SU-DHL-6 (cell line): ENCODE results near the gene GRIK2.

Experiments
- H2AFZ ChIP-seq: fragments of 200-600 bp; sonication (generic); 2 replicates; pipeline ENCODE4 v1.6.1; 2014; ENCODE audit warnings: low read depth, mild to moderate bottlenecking, moderate library complexity, mixed read lengths, antibody characterized with exemption, low read length; ENCODE audit not compliant: severe bottlenecking
- H3F3A ChIP-seq: fragments of 200-600 bp; shearing (Covaris generic); 2 replicates; pipeline ENCODE4 v1.6.0; 2016; ENCODE audit warnings: antibody characterized with exemption, mild to moderate bottlenecking; ENCODE audit not compliant: insufficient read depth
- H3K27ac ChIP-seq: fragments of 200-600 bp; sonication (generic); 2 replicates; pipeline ENCODE4 v1.5.1; 2016; ENCODE audit warnings: low read depth, mild to moderate bottlenecking, low read length, moderate library complexity, mixed read lengths
- H3K27me3 ChIP-seq: fragments of 200-600 bp; sonication (generic), shearing (Covaris generic); 2 replicates; pipeline ENCODE4 v1.6.0; 2014; ENCODE audit warnings: mild to moderate bottlenecking, low read length
- H3K36me3 ChIP-seq: fragments of 200-600 bp; sonication (generic); 2 replicates; pipeline ENCODE4 v1.6.1; 2014; ENCODE audit warnings: mild to moderate bottlenecking, low read length, mixed read lengths
- H3K4me2 ChIP-seq: fragments of 300-600, 200-600 bp; shearing (Covaris generic), sonication (generic); 2 replicates; pipeline ENCODE4 v1.6.0; 2014; ENCODE audit warnings: low read length, low read depth, mild to moderate bottlenecking; ENCODE audit not compliant: poor library complexity, severe bottlenecking
- H3K4me3 ChIP-seq: fragments of 200-600 bp; sonication (generic); 2 replicates; pipeline ENCODE4 v1.5.1; 2014; ENCODE audit warnings: antibody characterized with exemption, low read length, mild to moderate bottlenecking, mixed read lengths; ENCODE audit not compliant: insufficient read depth, poor library complexity, severe bottlenecking
- H3K79me2 ChIP-seq: fragments of 200-600 bp; sonication (generic); 2 replicates; pipeline ENCODE4 v1.6.1; 2014; ENCODE audit warnings: mild to moderate bottlenecking, low read length, moderate library complexity; ENCODE audit not compliant: insufficient read depth
- H3K9ac ChIP-seq: fragments of 200-600 bp; sonication (generic); 2 replicates; pipeline ENCODE4 v1.7.0; 2014; ENCODE audit warnings: mild to moderate bottlenecking, low read length
- H3K9me2 ChIP-seq: fragments of 200-600 bp; sonication (generic); replicated peaks from 2 replicates; pipeline ENCODE4 v1.6.1; 2014; ENCODE audit warnings: low read length; ENCODE audit not compliant: insufficient read depth
- H3K9me3 ChIP-seq: fragments of 200-600 bp; sonication (generic); 2 replicates; pipeline ENCODE4 v1.6.1; 2014; ENCODE audit warnings: low read length, mixed read lengths; ENCODE audit not compliant: insufficient read depth
- H4K20me1 ChIP-seq: fragments of 200-600 bp; sonication (generic); 2 replicates; pipeline ENCODE4 v1.6.1; 2014; ENCODE audit warnings: low read depth, mild to moderate bottlenecking, antibody characterized with exemption, low read length, moderate library complexity, mixed read lengths
- EZH2phosphoT487 ChIP-seq: fragments of 200-600 bp; sonication (generic), shearing (Covaris generic); conservative IDR thresholded peaks from 2 replicates; pipeline ENCODE4 v1.6.1; 2018; ENCODE audit warnings: mild to moderate bottlenecking, antibody characterized with exemption, low read length, moderate library complexity, mixed read lengths
- TF ChIP-seq, protein P1 (sequence below): fragments of 200-600 bp; sonication (generic); IDR thresholded peaks from one replicate; pipeline ENCODE4 v1.5.1; 2017; ENCODE audit warnings: antibody characterized with exemption, mild to moderate bottlenecking, low read length, moderate library complexity; ENCODE audit not compliant: insufficient read depth, poor library complexity, severe bottlenecking

GRIK2 gene

DNA sequence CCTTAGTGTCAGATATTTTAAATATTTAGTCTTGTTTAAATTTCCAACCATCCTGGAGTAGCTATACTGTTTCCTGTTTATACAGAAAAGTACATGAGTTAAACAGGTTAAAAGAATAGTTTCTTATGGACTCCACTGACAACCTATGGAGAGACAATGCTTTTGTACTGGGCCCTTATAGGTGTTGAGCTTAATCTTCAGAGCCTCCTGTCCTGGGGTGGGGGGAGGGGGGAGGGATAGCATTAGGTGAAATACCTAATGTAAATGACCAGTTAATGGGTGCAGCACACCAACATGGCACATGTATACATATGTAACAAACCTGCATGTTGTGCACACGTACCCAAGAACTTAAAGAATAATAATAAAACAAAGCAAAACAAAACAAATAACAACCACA lies 322.9 kb downstream of the GRIK2 start:
- no peak overlapping the region for H2AFZ ChIP-seq
- no peak overlapping the region for H3K9ac ChIP-seq
- no peak overlapping the region for H3K4me3 ChIP-seq
- TF ChIP-seq, protein P1, sequence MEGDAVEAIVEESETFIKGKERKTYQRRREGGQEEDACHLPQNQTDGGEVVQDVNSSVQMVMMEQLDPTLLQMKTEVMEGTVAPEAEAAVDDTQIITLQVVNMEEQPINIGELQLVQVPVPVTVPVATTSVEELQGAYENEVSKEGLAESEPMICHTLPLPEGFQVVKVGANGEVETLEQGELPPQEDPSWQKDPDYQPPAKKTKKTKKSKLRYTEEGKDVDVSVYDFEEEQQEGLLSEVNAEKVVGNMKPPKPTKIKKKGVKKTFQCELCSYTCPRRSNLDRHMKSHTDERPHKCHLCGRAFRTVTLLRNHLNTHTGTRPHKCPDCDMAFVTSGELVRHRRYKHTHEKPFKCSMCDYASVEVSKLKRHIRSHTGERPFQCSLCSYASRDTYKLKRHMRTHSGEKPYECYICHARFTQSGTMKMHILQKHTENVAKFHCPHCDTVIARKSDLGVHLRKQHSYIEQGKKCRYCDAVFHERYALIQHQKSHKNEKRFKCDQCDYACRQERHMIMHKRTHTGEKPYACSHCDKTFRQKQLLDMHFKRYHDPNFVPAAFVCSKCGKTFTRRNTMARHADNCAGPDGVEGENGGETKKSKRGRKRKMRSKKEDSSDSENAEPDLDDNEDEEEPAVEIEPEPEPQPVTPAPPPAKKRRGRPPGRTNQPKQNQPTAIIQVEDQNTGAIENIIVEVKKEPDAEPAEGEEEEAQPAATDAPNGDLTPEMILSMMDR = no peak
- TF ChIP-seq EZH2phosphoT487 = no peak
- H3K9me3 ChIP-seq = no peaks in the 10 kb centered on the region
- no peaks in the 10 kb centered on the region for H3K36me3 ChIP-seq
- no peaks in the 10 kb centered on the region for H3F3A ChIP-seq
- no peaks in the 10 kb centered on the region for H3K27me3 ChIP-seq
- no peaks in the 10 kb centered on the region for H4K20me1 ChIP-seq
- no peaks in the 10 kb centered on the region for H3K9me2 ChIP-seq
- H3K4me2 ChIP-seq = no peak overlapping the region
- no peaks in the 10 kb centered on the region for H3K79me2 ChIP-seq
- H3K27ac ChIP-seq = no peak overlapping the region

- H3K4me3 ChIP-seq = no peak overlapping the region
- no peak overlapping the region for H3K4me2 ChIP-seq
- no peaks in the 10 kb centered on the region for H4K20me1 ChIP-seq
- no peaks in the 10 kb centered on the region for H3K79me2 ChIP-seq
- no peak overlapping the region for H3K9ac ChIP-seq
- no peak overlapping the region for H2AFZ ChIP-seq
- no peaks in the 10 kb centered on the region for H3K9me3 ChIP-seq
- H3K27me3 ChIP-seq = no peaks in the 10 kb centered on the region
- TF ChIP-seq, protein P1 = no peak
- no peak for TF ChIP-seq EZH2phosphoT487
- no peaks in the 10 kb centered on the region for H3K9me2 ChIP-seq
- no peaks in the 10 kb centered on the region for H3F3A ChIP-seq
- H3K27ac ChIP-seq = no peak overlapping the region
- H3K36me3 ChIP-seq = no peaks in the 10 kb centered on the region
Observed at GRCh38 chr6:101716810-101717209, 323.3 kb downstream of the GRIK2 start.

- no peaks in the 10 kb centered on the region for H3K79me2 ChIP-seq
Observed at GRCh38 chr6:101719521-101719920, 326.0 kb downstream of the GRIK2 start.

More at GRCh38 chr6:101719521-101719920, 326.0 kb downstream of the GRIK2 start:
- no peaks in the 10 kb centered on the region for H3K36me3 ChIP-seq
- no peaks in the 10 kb centered on the region for H3F3A ChIP-seq
- H3K4me3 ChIP-seq = no peak overlapping the region
- no peak overlapping the region for H2AFZ ChIP-seq
- H3K9me2 ChIP-seq = no peaks in the 10 kb centered on the region
- H3K27ac ChIP-seq = no peak overlapping the region
- H4K20me1 ChIP-seq = no peaks in the 10 kb centered on the region
- no peak overlapping the region for H3K4me2 ChIP-seq
- no peaks in the 10 kb centered on the region for H3K27me3 ChIP-seq
- no peak for TF ChIP-seq EZH2phosphoT487
- TF ChIP-seq, protein P1 = no peak
- H3K9me3 ChIP-seq = no peaks in the 10 kb centered on the region
- no peak overlapping the region for H3K9ac ChIP-seq
